ENCODE results near the gene ZDHHC8. TPM values are rescaled to one million over a fixed set of nuclear protein-coding genes. Genes with fewer than 3 reads are reported as not detected.

Gene ZDHHC8
- total and polyA plus RNA-seq, 2 experiments from 2014 or later: 30.3 to 53.4 TPM

DNA sequence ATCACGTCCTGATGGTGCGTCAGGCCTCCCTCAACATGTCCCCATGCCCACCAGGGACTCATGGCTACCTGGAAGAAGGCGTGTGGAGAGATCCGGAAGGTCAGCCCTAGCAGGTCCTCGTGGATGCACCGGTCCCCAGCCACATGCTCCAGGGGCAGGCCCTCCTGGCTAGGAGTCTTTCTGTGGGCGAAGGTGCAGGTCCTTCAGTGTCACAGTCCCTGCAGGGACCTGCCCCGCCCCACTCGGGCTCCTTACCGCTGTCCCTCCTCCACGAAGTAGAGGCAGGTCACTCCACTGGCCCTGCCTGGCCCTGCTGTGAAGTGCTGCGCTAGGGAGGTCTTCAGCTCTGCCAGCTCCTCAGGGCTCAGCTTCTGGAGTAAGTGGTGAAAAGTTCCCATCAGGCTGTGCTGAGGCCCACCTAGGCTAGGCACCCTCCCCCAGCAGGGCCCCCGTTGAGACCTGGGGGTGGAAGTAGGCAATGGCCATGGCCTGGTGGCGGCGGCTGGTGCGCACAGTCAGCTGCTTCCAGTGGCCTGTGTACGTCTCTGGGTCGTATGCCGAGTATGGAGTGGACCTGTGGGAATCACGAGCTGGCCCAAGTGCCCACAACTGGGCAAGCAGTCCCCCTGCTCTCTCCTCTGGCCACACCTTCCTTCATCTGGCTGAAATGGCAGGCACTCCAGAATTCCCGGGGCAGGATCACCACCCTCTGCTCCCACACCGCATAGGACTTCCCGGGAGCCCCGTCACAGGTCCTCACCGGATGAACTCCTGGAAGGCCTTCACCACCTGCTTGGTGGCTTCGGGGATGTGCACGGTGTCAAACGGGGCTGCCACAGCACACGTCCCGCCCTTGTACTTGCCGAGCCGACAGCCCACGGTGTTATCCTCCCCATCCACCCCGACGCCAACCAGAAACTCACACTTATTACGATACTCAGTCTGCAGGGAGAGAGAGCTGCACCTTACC, 16.8 kb upstream of the ZDHHC8 start:
- no peak overlapping the region for H3K4me3 ChIP-seq
- DNase-seq (ENCODE audit: low read depth in 1 of 2, low spot score in 1 of 2): no peak
- H3K4me1 ChIP-seq (ENCODE audit: low read depth): peaks cover 10% of the 10 kb centered on the region
- H3K9me3 ChIP-seq (ENCODE audit: low read depth): no peaks in the 10 kb centered on the region
- H3K36me3 ChIP-seq: peaks cover 7% of the 10 kb centered on the region
- H3K27me3 ChIP-seq: no peaks in the 10 kb centered on the region
- no peak overlapping the region for H3K27ac ChIP-seq
- TF ChIP-seq, protein P1, sequence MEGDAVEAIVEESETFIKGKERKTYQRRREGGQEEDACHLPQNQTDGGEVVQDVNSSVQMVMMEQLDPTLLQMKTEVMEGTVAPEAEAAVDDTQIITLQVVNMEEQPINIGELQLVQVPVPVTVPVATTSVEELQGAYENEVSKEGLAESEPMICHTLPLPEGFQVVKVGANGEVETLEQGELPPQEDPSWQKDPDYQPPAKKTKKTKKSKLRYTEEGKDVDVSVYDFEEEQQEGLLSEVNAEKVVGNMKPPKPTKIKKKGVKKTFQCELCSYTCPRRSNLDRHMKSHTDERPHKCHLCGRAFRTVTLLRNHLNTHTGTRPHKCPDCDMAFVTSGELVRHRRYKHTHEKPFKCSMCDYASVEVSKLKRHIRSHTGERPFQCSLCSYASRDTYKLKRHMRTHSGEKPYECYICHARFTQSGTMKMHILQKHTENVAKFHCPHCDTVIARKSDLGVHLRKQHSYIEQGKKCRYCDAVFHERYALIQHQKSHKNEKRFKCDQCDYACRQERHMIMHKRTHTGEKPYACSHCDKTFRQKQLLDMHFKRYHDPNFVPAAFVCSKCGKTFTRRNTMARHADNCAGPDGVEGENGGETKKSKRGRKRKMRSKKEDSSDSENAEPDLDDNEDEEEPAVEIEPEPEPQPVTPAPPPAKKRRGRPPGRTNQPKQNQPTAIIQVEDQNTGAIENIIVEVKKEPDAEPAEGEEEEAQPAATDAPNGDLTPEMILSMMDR (IDR thresholded peaks at IDR 0.05; ENCODE audit: low read depth, low read length): no peak

DNA sequence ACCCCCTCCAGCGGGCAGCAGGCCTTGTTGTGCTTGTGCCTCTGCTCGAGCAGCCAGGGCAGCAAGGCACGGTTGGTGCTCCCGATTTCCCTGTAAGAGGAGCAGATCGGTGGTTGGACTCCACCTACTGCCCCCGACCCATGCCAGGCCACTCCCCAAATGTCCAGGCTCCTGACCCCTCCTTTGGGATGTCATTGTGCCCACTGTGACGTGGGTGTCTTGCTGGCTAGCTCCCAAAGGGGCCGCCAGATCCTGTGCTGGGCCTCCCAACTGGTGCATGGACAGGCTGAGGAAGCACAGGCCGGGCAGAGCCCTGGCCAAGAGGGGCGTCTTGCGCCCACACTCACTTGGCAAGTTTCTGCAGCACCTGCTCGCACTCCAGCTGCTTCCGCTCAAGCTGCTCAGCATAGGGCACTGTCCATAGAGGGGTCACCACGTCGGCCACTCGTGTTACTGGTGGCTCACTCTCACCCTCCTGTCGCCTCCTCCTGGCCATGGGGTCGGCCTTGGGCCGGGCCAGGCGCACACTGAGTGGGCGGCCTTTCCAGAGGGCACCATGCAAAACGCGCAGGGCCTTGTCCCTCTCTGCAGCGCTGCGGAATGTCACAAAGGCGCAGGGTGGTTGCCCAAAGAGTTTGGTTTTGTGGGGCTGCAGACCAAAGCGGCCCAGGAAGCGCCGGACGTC, 15.8 kb upstream of the ZDHHC8 start, which contains the start of gene RANBP1:
TSS of gene RANBP1 (plus strand) at position 414 of the 685 bp plus-strand sequence. CDS start at position 495, 81 bp downstream.
- H3K36me3 ChIP-seq: peaks cover 15% of the 10 kb centered on the region
- H3K4me1 ChIP-seq (ENCODE audit: low read depth): peaks cover 10% of the 10 kb centered on the region
- H3K27me3 ChIP-seq: no peaks in the 10 kb centered on the region
- H3K9me3 ChIP-seq (ENCODE audit: low read depth): no peaks in the 10 kb centered on the region
- TF ChIP-seq, protein P1 (IDR thresholded peaks at IDR 0.05; ENCODE audit: low read depth, low read length): no peak
- peak within 1 kb of the TSS; percentile 85 for H3K4me3 ChIP-seq
- H3K27ac ChIP-seq: peak within 1 kb of the TSS; percentile 82
- no peak for DNase-seq (ENCODE audit: low read depth in 1 of 2, low spot score in 1 of 2)

DNA sequence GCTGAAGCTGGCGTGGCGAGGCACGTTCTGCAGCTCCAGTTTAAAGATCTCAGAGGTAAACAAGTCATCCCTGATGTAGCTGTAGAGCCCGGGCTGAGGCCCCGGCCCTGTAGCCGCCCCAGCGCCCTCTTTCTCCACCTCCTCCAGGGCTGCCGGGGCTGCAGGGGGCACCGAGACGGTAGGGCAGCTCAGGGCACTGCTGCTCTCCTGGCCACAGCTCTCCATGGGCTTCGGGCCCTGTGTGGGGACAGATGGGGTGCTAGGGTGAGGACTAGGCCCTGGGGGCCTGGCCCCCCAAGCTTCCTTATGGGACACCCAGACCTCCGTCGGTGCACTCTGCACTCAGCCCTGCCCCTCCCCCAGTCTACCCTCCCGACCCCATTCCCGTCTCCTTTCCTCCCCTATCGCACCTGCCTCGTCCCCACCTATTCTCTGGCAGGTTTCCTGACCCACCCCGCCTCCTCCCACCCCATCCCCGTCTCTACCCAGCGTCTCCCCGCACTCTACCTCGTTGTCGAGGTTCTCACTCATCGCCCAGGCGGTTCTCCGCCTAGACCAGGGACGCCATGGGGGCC, 15.1 kb upstream of the ZDHHC8 start:
- H3K9me3 ChIP-seq (ENCODE audit: low read depth): no peaks in the 10 kb centered on the region
- H3K4me3 ChIP-seq: peak overlapping the region; percentile 85
- TF ChIP-seq, protein P1 (IDR thresholded peaks at IDR 0.05; ENCODE audit: low read depth, low read length): no peak
- H3K27ac ChIP-seq: peak overlapping the region; percentile 82
- H3K27me3 ChIP-seq: no peaks in the 10 kb centered on the region
- DNase-seq (ENCODE audit: low read depth in 1 of 2, low spot score in 1 of 2): no peak
- peaks cover 10% of the 10 kb centered on the region for H3K4me1 ChIP-seq (ENCODE audit: low read depth)
- peaks cover 17% of the 10 kb centered on the region for H3K36me3 ChIP-seq

DNA sequence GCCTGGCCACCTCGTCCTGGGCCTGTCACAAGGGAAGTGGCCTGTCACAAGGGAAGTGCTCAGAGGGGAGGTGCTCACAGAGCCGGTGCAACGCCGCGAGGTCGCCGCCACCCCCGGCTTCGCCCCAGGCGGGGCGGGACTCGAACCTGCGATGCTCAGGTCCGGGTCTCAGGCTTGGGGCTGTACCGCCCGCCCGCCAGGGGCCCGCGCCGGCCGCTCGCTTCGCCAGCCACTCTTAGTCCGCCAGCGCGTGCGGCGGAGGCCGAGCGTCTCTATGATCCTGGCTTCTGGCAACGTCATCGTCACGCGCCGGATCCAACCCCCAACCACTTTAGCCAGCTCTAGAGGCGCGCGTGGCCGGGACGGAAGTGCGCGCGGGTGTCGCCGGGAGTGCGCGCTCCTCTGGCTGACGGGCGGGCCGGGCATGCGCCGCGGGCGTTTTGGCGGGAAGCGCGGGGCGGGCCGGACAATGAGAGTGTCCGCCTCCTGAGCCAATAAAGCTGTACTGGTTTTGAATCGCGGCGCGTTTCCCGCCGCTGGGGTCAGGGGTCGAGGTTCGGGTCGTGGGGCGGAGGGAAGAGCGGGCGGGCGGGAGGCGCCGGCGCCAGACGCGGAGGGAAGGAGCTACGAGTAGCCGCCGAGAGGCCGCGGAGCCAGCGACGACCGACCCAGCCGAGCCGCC, 14.5 kb upstream of the ZDHHC8 start, which contains the start of gene TRMT2A:
TSS of gene TRMT2A (minus strand) at position 276 of the 682 bp plus-strand sequence. CDS start 320 bp downstream, outside the sequence.
- peaks cover 21% of the 10 kb centered on the region for H3K36me3 ChIP-seq
- peak within 1 kb of the TSS; percentile 85 for H3K4me3 ChIP-seq
- H3K27me3 ChIP-seq: no peaks in the 10 kb centered on the region
- H3K27ac ChIP-seq: peak within 1 kb of the TSS; percentile 82
- H3K9me3 ChIP-seq (ENCODE audit: low read depth): no peaks in the 10 kb centered on the region
- TF ChIP-seq, protein P1 (IDR thresholded peaks at IDR 0.05; ENCODE audit: low read depth, low read length): peak; percentile 13
- peak; percentile 99 for DNase-seq (ENCODE audit: low read depth in 1 of 2, low spot score in 1 of 2)
- peaks cover 10% of the 10 kb centered on the region for H3K4me1 ChIP-seq (ENCODE audit: low read depth)
